ENCODE results near the gene ZFP57. TPM values are rescaled to one million over a fixed set of nuclear protein-coding genes. Genes with fewer than 3 reads are reported as not detected.

The ZFP57 gene
- total and polyA plus RNA-seq, 10 of the 15 experiments (the other 5 are each of a cell fraction or from before 2014, with no cell fraction given), result not detected

DNA sequence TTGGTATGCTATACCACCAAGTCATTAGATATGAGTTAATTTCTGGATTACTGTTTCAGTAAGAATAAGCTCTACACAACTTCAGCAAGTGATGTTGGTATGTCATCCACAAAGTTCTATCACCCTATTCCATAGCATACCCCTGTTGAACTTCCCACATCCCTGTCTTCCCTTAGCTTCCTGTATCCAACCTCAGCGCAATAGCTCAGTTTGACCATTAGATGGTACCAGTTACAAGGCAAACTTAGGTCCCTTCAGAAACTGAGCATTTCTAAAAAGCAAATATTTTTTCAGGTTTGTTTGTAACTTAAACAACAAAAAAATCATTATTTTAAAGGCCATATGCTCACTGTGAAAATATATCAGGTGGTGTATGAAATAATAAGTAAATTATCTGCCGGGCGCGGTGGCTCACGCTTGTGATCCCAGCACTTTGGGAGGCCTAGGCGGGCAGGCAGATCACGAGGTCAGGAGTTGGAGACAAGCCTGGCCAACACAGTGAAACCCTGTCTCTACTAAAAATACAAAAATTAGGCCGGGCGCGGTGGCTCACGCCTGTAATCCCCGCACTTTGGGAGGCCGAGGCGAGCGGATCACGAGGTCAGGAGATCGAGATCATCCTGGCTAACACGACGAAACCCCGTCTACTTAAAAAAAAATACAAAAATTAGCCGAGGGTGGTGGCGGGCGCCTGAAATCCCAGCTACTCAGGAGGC is 32.9 kb downstream of the ZFP57 start:
- no peaks in the 10 kb centered on the region for H3K27me3 ChIP-seq (replicated peaks in 1 of 2; ENCODE audit: control insufficient read depth in 2 of 2, insufficient read depth in 2 of 2, low read length in 1 of 2)
- no TSS peak for BruUV-seq (replicated peaks)
- no peaks in the 10 kb centered on the region for H3K4me1 ChIP-seq (ENCODE audit: control insufficient read depth, insufficient read depth, low read length)
- no peak for DNase-seq (ENCODE audit: low read depth, low spot score)
- ChIA-PET RAD21 (ENCODE audit: unreplicated experiment) (interaction anchor here (0.8 to 1.6 kb wide), 3 partner anchors 9 to 101 kb away, joined by 4 to 11 read pairs (median 5); no protein-coding TSS in a partner anchor), CTCF (interaction anchor here (0.6 to 9.9 kb wide), 23 partner anchors 9 to 811 kb away, joined by 3 to 113 read pairs (median 4); partner anchors contain the start of gene GABBR1), POLR2A (interaction anchor here (0.6 kb wide), 1 partner anchor 292 kb away, joined by 4 read pairs; no protein-coding TSS in a partner anchor), SMC1A (ENCODE audit: uncharacterized antibody, unreplicated experiment) (interaction anchor here (0.6 to 1.1 kb wide), 8 partner anchors 14 to 455 kb away, joined by 3 to 8 read pairs (median 4); no protein-coding TSS in a partner anchor)
- no peak overlapping the region for H3K27ac ChIP-seq (ENCODE audit: control insufficient read depth, insufficient read depth)
- H3K9me3 ChIP-seq (replicated peaks; ENCODE audit: control insufficient read depth, insufficient read depth, low read length), result no peaks in the 10 kb centered on the region
- no peaks in the 10 kb centered on the region for H3K79me2 ChIP-seq (ENCODE audit: control insufficient read depth, insufficient read depth, low read length)
- no peaks in the 10 kb centered on the region for H4K20me1 ChIP-seq (ENCODE audit: control insufficient read depth, insufficient read depth)
- FAIRE-seq, result no peak
- H3K4me2 ChIP-seq (ENCODE audit: control insufficient read depth, insufficient read depth), result no peak overlapping the region
- ATAC-seq, result no peak
- H2AFZ ChIP-seq (ENCODE audit: control insufficient read depth, low read depth, low read length), result no peak overlapping the region
- H3K9ac ChIP-seq (ENCODE audit: control insufficient read depth, insufficient read depth, low read length), result no peak overlapping the region
- TF ChIP-seq SP1 (IDR thresholded peaks at IDR 0.05; ENCODE audit: low read depth, low read length) (no peak), SMC3 (IDR thresholded peaks at IDR 0.05; ENCODE audit: borderline replicate concordance, low read length) (peak; percentile 40; the same call in 1 of the 2 replicates), RAD21 (IDR thresholded peaks at IDR 0.05; ENCODE audit: insufficient read depth, low read depth, low read length) (peak; percentile 76), RB1 (IDR thresholded peaks at IDR 0.05; ENCODE audit: borderline replicate concordance) (no peak), YBX1 (IDR thresholded peaks at IDR 0.05) (no peak), SREBF1 (IDR thresholded peaks at IDR 0.05; ENCODE audit: low read length) (no peak), ZSCAN29 (IDR thresholded peaks at IDR 0.05) (no peak), IKZF2 (IDR thresholded peaks at IDR 0.05) (peak; percentile 34 to 44; a peak in 2 of 4 replicates), IKZF1 (conservative IDR thresholded peaks at IDR 0.05) (peak; percentile 55)
- TF ChIP-seq, protein P1, sequence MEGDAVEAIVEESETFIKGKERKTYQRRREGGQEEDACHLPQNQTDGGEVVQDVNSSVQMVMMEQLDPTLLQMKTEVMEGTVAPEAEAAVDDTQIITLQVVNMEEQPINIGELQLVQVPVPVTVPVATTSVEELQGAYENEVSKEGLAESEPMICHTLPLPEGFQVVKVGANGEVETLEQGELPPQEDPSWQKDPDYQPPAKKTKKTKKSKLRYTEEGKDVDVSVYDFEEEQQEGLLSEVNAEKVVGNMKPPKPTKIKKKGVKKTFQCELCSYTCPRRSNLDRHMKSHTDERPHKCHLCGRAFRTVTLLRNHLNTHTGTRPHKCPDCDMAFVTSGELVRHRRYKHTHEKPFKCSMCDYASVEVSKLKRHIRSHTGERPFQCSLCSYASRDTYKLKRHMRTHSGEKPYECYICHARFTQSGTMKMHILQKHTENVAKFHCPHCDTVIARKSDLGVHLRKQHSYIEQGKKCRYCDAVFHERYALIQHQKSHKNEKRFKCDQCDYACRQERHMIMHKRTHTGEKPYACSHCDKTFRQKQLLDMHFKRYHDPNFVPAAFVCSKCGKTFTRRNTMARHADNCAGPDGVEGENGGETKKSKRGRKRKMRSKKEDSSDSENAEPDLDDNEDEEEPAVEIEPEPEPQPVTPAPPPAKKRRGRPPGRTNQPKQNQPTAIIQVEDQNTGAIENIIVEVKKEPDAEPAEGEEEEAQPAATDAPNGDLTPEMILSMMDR (IDR thresholded peaks at IDR 0.05 in 2 of 3, conservative IDR thresholded peaks at IDR 0.05 in 1 of 3; ENCODE audit: control insufficient read depth in 2 of 3, extremely low read depth in 1 of 3, insufficient read depth in 1 of 3, low read depth in 3 of 3, low read length in 3 of 3), result peak; percentile 66 to 70 (median 70)
- TF ChIP-seq, protein P2, sequence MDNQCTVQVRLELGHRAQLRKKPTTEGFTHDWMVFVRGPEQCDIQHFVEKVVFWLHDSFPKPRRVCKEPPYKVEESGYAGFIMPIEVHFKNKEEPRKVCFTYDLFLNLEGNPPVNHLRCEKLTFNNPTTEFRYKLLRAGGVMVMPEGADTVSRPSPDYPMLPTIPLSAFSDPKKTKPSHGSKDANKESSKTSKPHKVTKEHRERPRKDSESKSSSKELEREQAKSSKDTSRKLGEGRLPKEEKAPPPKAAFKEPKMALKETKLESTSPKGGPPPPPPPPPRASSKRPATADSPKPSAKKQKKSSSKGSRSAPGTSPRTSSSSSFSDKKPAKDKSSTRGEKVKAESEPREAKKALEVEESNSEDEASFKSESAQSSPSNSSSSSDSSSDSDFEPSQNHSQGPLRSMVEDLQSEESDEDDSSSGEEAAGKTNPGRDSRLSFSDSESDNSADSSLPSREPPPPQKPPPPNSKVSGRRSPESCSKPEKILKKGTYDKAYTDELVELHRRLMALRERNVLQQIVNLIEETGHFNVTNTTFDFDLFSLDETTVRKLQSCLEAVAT (IDR thresholded peaks at IDR 0.05), result peak; percentile 58; the same call in 1 of the 2 replicates
- intact Hi-C loops (cut with micrococcal nuclease; ENCODE audit: unreplicated experiment) (no loop called here), in situ Hi-C loops (cut with MboI) (no loop called here)
- H3K36me3 ChIP-seq (ENCODE audit: control insufficient read depth in 2 of 2, insufficient read depth in 2 of 2, low read length in 1 of 2), result no peaks in the 10 kb centered on the region
- H3K4me3 ChIP-seq, result no peak overlapping the region
- WGBS (ENCODE audit: insufficient coverage, insufficient replicate concordance, low lambda C conversion rate, missing lambda C conversion rate), result 86% methylated on average over 17 of the region's 23 CpGs
